Gastrocnemius medialis (tissue), 4 donors: ENCODE measurements around the gene OR5A2.

ENCODE experiments used
- CTCF ChIP-seq, 5 experiments: fragments of 450-650 bp in 3 of 5; fragments of 200-600 bp in 2 of 5; sonication (generic) in 2 of 5; IDR thresholded peaks in 4 of 5; conservative IDR thresholded peaks in 1 of 5; 1 replicate in 4 of 5; 2 replicates in 1 of 5; pipeline ENCODE4 v1.5.1; 2016 to 2019; ENCODE audit warnings: antibody characterized with exemption in 5 of 5, mild to moderate bottlenecking in 3 of 5, moderate library complexity in 3 of 5
- POLR2A ChIP-seq, 2 donors: fragments of 450-650 bp; IDR thresholded peaks; one replicate each; pipeline ENCODE4 v1.6.1; 2017; ENCODE audit warnings: antibody characterized with exemption in 2 of 2, mild to moderate bottlenecking in 2 of 2, moderate library complexity in 2 of 2

DNA sequence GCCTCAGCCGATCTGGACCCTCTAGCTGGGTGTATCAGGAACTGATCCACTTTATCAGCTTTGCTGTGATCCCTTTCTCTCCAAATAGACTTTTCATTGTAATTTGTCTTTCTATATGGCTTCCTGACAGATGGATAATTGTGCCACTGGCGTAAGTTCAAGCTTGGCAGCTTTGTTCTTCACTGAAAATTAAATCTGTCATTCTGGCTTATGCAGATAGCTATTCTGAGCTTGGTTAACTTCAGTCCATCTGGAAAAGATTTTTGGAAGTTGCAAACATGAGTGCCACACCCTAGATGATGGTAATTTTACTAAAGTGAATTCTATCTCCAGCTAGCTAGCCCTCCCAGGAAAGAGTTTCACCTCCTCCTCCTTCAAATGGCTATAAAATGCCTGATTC lies 8.1 kb downstream of the OR5A2 start:
- TF ChIP-seq POLR2A (IDR thresholded peaks at IDR 0.05): no peak
- TF ChIP-seq CTCF (IDR thresholded peaks at IDR 0.05 in 4 of 5, conservative IDR thresholded peaks at IDR 0.05 in 1 of 5): no peak
